SK-N-SH (cell line): ENCODE measurements around the gene MAPK10. TPM values are rescaled to one million over a fixed set of nuclear protein-coding genes. Genes with fewer than 3 reads are reported as not detected.

Experiments
- CTCF ChIA-PET: fragments of 300-600, 350-600 bp; formaldehyde crosslinking; extraction: SDS; loops from one replicate; lab custom pipeline; 2021; lab: Yijun Ruan, JAX
- POLR2A ChIA-PET: fragments of 350-600 bp; sonication (Branson Sonifier 250); formaldehyde crosslinking; extraction: SDS; loops from one replicate; lab custom pipeline; 2020; ENCODE audit warnings: antibody characterized with exemption, inconsistent platforms; lab: Yijun Ruan, JAX
- DNase-seq: peaks from one replicate; pipeline ENCODE4 v3.0.0; 2012
- H2AFZ ChIP-seq: fragments of 200-600 bp; sonication (generic); 2 replicates; pipeline ENCODE4 v1.8.1; 2016; ENCODE audit warnings: antibody characterized with exemption, mild to moderate bottlenecking, low read depth
- H3F3A ChIP-seq: fragments of 200-600 bp; sonication (generic); replicated peaks from 2 replicates; pipeline ENCODE3; 2016; ENCODE audit warnings: antibody characterized with exemption, mild to moderate bottlenecking; ENCODE audit not compliant: insufficient read depth
- H3K27ac ChIP-seq, 2 experiments: fragments of 200-500 bp in 1 of 2; fragments of 200-600 bp in 1 of 2; sonication (Bioruptor generic) in 1 of 2; sonication (generic), shearing (Covaris generic) in 1 of 2; 2 replicates each; pipeline versions ENCODE4 v1.5.1 to v1.6.1; 2014 to 2016; ENCODE audit warnings: low read depth in 2 of 2, inconsistent platforms in 1 of 2, low read length in 1 of 2, mild to moderate bottlenecking in 1 of 2, mixed read lengths in 1 of 2
- H3K27me3 ChIP-seq: fragments of 200-600 bp; sonication (generic), shearing (Covaris generic); 2 replicates; pipeline ENCODE4 v1.6.1; 2016; ENCODE audit warnings: mixed run types; ENCODE audit not compliant: insufficient read depth
- H3K36me3 ChIP-seq, 2 experiments: fragments of 200-500 bp in 1 of 2; fragments of 200-600 bp in 1 of 2; sonication (Bioruptor generic) in 1 of 2; sonication (generic) in 1 of 2; replicated peaks in 1 of 2; 2 replicates each; pipeline versions ENCODE3 to v1.5.1; 2014 to 2016; ENCODE audit warnings: low read length in 1 of 2, mild to moderate bottlenecking in 1 of 2; ENCODE audit not compliant: insufficient read depth in 2 of 2, control insufficient read depth in 1 of 2
- H3K4me1 ChIP-seq, 2 experiments: fragments of 200-500 bp in 1 of 2; fragments of 200-600 bp in 1 of 2; sonication (Bioruptor generic) in 1 of 2; sonication (generic), shearing (Covaris generic) in 1 of 2; 2 replicates each; pipeline versions ENCODE4 v1.5.1 to v1.6.1; 2014 to 2016; ENCODE audit warnings: low read depth in 1 of 2, low read length in 1 of 2, mixed run types in 1 of 2; ENCODE audit not compliant: insufficient read depth in 2 of 2, control insufficient read depth in 1 of 2
- H3K4me2 ChIP-seq: fragments of 200-600 bp; sonication (generic), shearing (Covaris generic); 2 replicates; pipeline ENCODE4 v1.6.1; 2017; ENCODE audit warnings: mixed run types
- H3K4me3 ChIP-seq, 2 experiments: fragments of 200-500 bp in 1 of 2; fragments of 200-600 bp in 1 of 2; sonication (Bioruptor generic) in 1 of 2; sonication (generic), shearing (Covaris generic) in 1 of 2; 2 replicates each; pipeline versions ENCODE4 v1.5.1 to v1.8.1; 2014 to 2016; ENCODE audit warnings: low read depth in 2 of 2, inconsistent platforms in 1 of 2, low read length in 1 of 2, mild to moderate bottlenecking in 1 of 2, mixed read lengths in 1 of 2, moderate library complexity in 1 of 2
- H3K79me2 ChIP-seq: fragments of 200-600 bp; sonication (generic); 2 replicates; pipeline ENCODE4 v1.8.1; 2017; ENCODE audit warnings: mild to moderate bottlenecking; ENCODE audit not compliant: insufficient read depth
- H3K9ac ChIP-seq: fragments of 200-600 bp; sonication (generic); 2 replicates; pipeline ENCODE4 v1.6.1; 2017; ENCODE audit warnings: mixed run types
- H3K9me2 ChIP-seq: fragments of 200-600 bp; sonication (generic); 2 replicates; pipeline ENCODE4 v1.6.1; 2017; ENCODE audit warnings: mixed run types
- H3K9me3 ChIP-seq: fragments of 200-600 bp; sonication (generic); 2 replicates; pipeline ENCODE4 v1.6.1; 2017; ENCODE audit warnings: mixed run types, mild to moderate bottlenecking, moderate library complexity
- H4K20me1 ChIP-seq: fragments of 200-600 bp; sonication (generic); 2 replicates; pipeline ENCODE4 v1.6.1; 2017; ENCODE audit warnings: mild to moderate bottlenecking, mixed run types; ENCODE audit not compliant: insufficient read depth
- CHD2 ChIP-seq: fragments of 150-350 bp; IDR thresholded peaks from 2 replicates; pipeline ENCODE4 v1.6.1; 2018; ENCODE audit warnings: low read length; ENCODE audit not compliant: partially characterized antibody
- ELF1 ChIP-seq: IDR thresholded peaks from 2 replicates; pipeline ENCODE4 v1.4.0; 2012
- EP300 ChIP-seq, 2 experiments: IDR thresholded peaks; 2 replicates each; pipeline versions ENCODE4 v1.4.0 to v1.6.1; 2012; ENCODE audit warnings: borderline replicate concordance in 1 of 2, low read depth in 1 of 2, low read length in 1 of 2
- EZH2phosphoT487 ChIP-seq: fragments of 200-600 bp; sonication (generic); IDR thresholded peaks from 2 replicates; pipeline ENCODE4 v1.6.1; 2017; ENCODE audit warnings: low read depth, mixed run types, mild to moderate bottlenecking, antibody characterized with exemption, moderate library complexity, borderline replicate concordance
- GABPA ChIP-seq: IDR thresholded peaks from 2 replicates; pipeline ENCODE4 v1.4.0; 2012; ENCODE audit warnings: low read depth, mild to moderate bottlenecking
- MEF2A ChIP-seq: IDR thresholded peaks from 2 replicates; pipeline ENCODE4 v1.4.0; 2012; ENCODE audit warnings: low read depth, borderline replicate concordance
- MXI1 ChIP-seq: IDR thresholded peaks from 2 replicates; pipeline ENCODE4 v1.6.1; 2012; ENCODE audit warnings: mild to moderate bottlenecking, low read depth, low read length, improper control_type of control experiment
- NRF1 ChIP-seq: IDR thresholded peaks from 2 replicates; pipeline ENCODE4 v1.6.1; 2012; ENCODE audit warnings: low read depth, mild to moderate bottlenecking, low read length
- POLR2AphosphoS5 ChIP-seq: IDR thresholded peaks from 2 replicates; pipeline ENCODE4 v1.6.1; 2012; ENCODE audit warnings: low read depth, low read length
- RAD21 ChIP-seq: IDR thresholded peaks from 2 replicates; pipeline ENCODE4 v1.6.1; 2012; ENCODE audit warnings: mild to moderate bottlenecking, low read length
- RXRA ChIP-seq: IDR thresholded peaks from 2 replicates; pipeline ENCODE4 v1.4.0; 2012; ENCODE audit warnings: low read depth, mild to moderate bottlenecking, borderline replicate concordance
- SIN3A ChIP-seq: IDR thresholded peaks from 2 replicates; pipeline ENCODE4 v1.6.1; 2012; ENCODE audit warnings: low read depth, mild to moderate bottlenecking, low read length, moderate library complexity, borderline replicate concordance
- TCF12 ChIP-seq: IDR thresholded peaks from 2 replicates; pipeline ENCODE4 v1.4.0; 2012
- TEAD4 ChIP-seq: IDR thresholded peaks from 2 replicates; pipeline ENCODE4 v1.4.0; 2012; ENCODE audit warnings: mild to moderate bottlenecking, borderline replicate concordance; ENCODE audit not compliant: insufficient read depth
- YY1 ChIP-seq: IDR thresholded peaks from 2 replicates; pipeline ENCODE4 v1.4.0; 2012; ENCODE audit warnings: low read depth, mild to moderate bottlenecking
- polyA plus RNA-seq, 3 experiments: library from polyadenylated mRNA; depleted of rRNA; stranded (reverse); fragments of >200 nt; gene quantifications; 2 replicates each; pipeline ENCODE4 v1.2.3, GENCODE V29; 2012
- TF ChIP-seq, protein P1 (sequence below): IDR thresholded peaks from 2 replicates; pipeline ENCODE4 v1.4.0; 2012; ENCODE audit warnings: low read depth, borderline replicate concordance
- TF ChIP-seq, protein P2 (sequence below): fragments of 150-350 bp; IDR thresholded peaks from 2 replicates; pipeline ENCODE4 v1.6.1; 2016; ENCODE audit warnings: mild to moderate bottlenecking, low read depth, low read length
- TF ChIP-seq, protein P3 (sequence below): fragments of 200-600 bp; sonication (generic); IDR thresholded peaks from 2 replicates; pipeline ENCODE4 v1.6.1; 2017; ENCODE audit warnings: antibody characterized with exemption, mild to moderate bottlenecking, moderate library complexity
- TF ChIP-seq, protein P4 (sequence below): fragments of 150-350 bp; IDR thresholded peaks from 2 replicates; pipeline ENCODE4 v1.6.1; 2017; ENCODE audit warnings: antibody characterized with exemption, low read length, low read depth, borderline replicate concordance

MAPK10 gene
- polyA plus RNA-seq, 1 of the 3 experiments (the other 2 are of a cell fraction): 8.1 TPM

DNA sequence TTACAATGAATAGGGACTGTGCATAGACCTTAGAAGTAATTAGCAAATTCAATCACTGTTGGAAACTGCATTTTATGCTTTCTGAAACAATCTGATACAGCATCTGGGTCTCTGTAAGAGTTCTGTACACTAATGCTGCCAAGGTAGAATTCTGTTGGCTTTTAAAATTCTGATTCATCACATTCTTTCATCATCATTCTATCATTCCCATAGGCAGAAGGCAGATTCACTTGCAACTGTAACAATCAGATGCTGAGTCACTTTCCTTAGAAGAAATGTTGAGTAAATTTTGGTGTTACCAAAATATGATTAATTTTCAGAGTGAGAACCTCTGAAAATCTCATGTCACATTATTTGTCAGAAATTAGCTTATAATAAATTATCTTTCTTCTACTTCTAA, 267.2 kb downstream of the MAPK10 start (continued):
- TF ChIP-seq, protein P1, sequence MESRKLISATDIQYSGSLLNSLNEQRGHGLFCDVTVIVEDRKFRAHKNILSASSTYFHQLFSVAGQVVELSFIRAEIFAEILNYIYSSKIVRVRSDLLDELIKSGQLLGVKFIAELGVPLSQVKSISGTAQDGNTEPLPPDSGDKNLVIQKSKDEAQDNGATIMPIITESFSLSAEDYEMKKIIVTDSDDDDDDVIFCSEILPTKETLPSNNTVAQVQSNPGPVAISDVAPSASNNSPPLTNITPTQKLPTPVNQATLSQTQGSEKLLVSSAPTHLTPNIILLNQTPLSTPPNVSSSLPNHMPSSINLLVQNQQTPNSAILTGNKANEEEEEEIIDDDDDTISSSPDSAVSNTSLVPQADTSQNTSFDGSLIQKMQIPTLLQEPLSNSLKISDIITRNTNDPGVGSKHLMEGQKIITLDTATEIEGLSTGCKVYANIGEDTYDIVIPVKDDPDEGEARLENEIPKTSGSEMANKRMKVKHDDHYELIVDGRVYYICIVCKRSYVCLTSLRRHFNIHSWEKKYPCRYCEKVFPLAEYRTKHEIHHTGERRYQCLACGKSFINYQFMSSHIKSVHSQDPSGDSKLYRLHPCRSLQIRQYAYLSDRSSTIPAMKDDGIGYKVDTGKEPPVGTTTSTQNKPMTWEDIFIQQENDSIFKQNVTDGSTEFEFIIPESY: no peak
- TF ChIP-seq EZH2phosphoT487: no peak
- TF ChIP-seq TEAD4: peak; percentile 53; the same call in 1 of the 2 replicates
- no peak for TF ChIP-seq MXI1
- no peak for TF ChIP-seq SIN3A
- TF ChIP-seq POLR2AphosphoS5: peak; percentile 38; the same call in 1 of the 2 replicates
- peak in 1 of 2 experiments; percentile 77; a peak in 2 of 4 replicates for TF ChIP-seq EP300 (IDR thresholded peaks at IDR 0.05; ENCODE audit: borderline replicate concordance in 1 of 2, low read depth in 1 of 2, low read length in 1 of 2)
- TF ChIP-seq NRF1: no peak
- peak; percentile 77 for TF ChIP-seq TCF12
- TF ChIP-seq RXRA: no peak
- TF ChIP-seq, protein P2, sequence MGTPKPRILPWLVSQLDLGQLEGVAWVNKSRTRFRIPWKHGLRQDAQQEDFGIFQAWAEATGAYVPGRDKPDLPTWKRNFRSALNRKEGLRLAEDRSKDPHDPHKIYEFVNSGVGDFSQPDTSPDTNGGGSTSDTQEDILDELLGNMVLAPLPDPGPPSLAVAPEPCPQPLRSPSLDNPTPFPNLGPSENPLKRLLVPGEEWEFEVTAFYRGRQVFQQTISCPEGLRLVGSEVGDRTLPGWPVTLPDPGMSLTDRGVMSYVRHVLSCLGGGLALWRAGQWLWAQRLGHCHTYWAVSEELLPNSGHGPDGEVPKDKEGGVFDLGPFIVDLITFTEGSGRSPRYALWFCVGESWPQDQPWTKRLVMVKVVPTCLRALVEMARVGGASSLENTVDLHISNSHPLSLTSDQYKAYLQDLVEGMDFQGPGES: no peak
- no peak for TF ChIP-seq RAD21
- no peak for TF ChIP-seq ELF1
- TF ChIP-seq YY1: no peak
- no peak for TF ChIP-seq MEF2A

DNA sequence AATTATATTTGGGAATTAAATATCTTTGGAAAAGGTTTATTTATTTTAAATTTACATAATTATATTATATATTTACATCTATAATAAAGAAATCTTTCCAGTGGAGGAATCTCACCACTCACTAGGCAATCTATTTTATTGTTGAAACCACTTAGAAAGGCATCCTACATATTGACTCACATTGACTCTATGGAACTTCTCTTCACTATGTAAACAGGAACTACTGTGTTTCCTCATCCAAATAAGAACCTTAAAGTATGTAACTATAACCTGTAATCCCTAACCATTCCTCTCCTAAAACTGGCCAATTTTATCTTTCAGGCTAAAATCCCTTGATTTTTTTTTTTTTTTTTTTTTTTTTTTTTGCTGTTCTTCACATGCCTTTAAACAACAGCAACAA, 268.7 kb downstream of the MAPK10 start:
- H3K4me3 ChIP-seq: no peak overlapping the region
- H3K27ac ChIP-seq: no peak overlapping the region
- DNase-seq: no peak
- peaks cover 0 to 4% of the 10 kb centered on the region in 2 experiments; a peak in 2 of 4 replicates for H3K4me1 ChIP-seq
- ChIA-PET CTCF (no interaction called here), POLR2A (no interaction called here)
- no peak overlapping the region for H3K4me2 ChIP-seq
- H3K79me2 ChIP-seq: no peaks in the 10 kb centered on the region
- no peaks in the 10 kb centered on the region for H4K20me1 ChIP-seq
- no peaks in the 10 kb centered on the region for H3K27me3 ChIP-seq
- no peaks in the 10 kb centered on the region for H3K9me2 ChIP-seq
- H2AFZ ChIP-seq: no peak overlapping the region
- no peaks in the 10 kb centered on the region for H3K9me3 ChIP-seq
- peaks cover 13% of the 10 kb centered on the region for H3F3A ChIP-seq
- no peak for TF ChIP-seq CHD2
- no peak for TF ChIP-seq GABPA
- TF ChIP-seq, protein P1: no peak
- TF ChIP-seq, protein P3, sequence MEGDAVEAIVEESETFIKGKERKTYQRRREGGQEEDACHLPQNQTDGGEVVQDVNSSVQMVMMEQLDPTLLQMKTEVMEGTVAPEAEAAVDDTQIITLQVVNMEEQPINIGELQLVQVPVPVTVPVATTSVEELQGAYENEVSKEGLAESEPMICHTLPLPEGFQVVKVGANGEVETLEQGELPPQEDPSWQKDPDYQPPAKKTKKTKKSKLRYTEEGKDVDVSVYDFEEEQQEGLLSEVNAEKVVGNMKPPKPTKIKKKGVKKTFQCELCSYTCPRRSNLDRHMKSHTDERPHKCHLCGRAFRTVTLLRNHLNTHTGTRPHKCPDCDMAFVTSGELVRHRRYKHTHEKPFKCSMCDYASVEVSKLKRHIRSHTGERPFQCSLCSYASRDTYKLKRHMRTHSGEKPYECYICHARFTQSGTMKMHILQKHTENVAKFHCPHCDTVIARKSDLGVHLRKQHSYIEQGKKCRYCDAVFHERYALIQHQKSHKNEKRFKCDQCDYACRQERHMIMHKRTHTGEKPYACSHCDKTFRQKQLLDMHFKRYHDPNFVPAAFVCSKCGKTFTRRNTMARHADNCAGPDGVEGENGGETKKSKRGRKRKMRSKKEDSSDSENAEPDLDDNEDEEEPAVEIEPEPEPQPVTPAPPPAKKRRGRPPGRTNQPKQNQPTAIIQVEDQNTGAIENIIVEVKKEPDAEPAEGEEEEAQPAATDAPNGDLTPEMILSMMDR: no peak
- TF ChIP-seq, protein P4, sequence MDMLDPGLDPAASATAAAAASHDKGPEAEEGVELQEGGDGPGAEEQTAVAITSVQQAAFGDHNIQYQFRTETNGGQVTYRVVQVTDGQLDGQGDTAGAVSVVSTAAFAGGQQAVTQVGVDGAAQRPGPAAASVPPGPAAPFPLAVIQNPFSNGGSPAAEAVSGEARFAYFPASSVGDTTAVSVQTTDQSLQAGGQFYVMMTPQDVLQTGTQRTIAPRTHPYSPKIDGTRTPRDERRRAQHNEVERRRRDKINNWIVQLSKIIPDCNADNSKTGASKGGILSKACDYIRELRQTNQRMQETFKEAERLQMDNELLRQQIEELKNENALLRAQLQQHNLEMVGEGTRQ: no peak
- no peak overlapping the region for H3K9ac ChIP-seq
- H3K36me3 ChIP-seq: peaks cover 0 to under 1% of the 10 kb centered on the region in 2 experiments
